ENCODE results near the gene VEZF1. TPM values are rescaled to one million over a fixed set of nuclear protein-coding genes. Genes with fewer than 3 reads are reported as not detected.

Gene VEZF1
- total and polyA plus RNA-seq, 10 donors, result 10.0 to 59.9 (median 50.8) TPM

- DNase-seq, result no peak
- Histone ChIP-seq H3K4me3 (no peak overlapping the region), H3K27me3 (replicated peaks in 1 of 7) (peaks cover 0 to 42% (median 0%) of the 10 kb centered on the region in 7 donors), H3K9me3 (no peaks in the 10 kb centered on the region), H3K27ac (no peak overlapping the region), H3K4me1 (peaks cover 0 to 50% (median 15%) of the 10 kb centered on the region in 6 donors), H3K36me3 (no peaks in the 10 kb centered on the region)
- TF ChIP-seq POLR2A (IDR thresholded peaks at IDR 0.05), result no peak
- no peak for TF ChIP-seq POLR2AphosphoS5 (IDR thresholded peaks at IDR 0.05)
- no peak for TF ChIP-seq CTCF (IDR thresholded peaks at IDR 0.05 in 8 of 11, conservative IDR thresholded peaks at IDR 0.05 in 3 of 11)
- intact Hi-C loops (cut with DNase I; ENCODE audit: low total_unique reads), result no loop called here
- WGBS, 5 donors, result 64 to 75% (median 66%) methylated on average over 4 of the region's 4 CpGs
Measured at GRCh38 chr17:57929386-57929785, 58.7 kb downstream of the VEZF1 start.

GRCh38 chr17:57928928-57929327 is 59.1 kb downstream of the VEZF1 start:
- H3K4me1 ChIP-seq, result peaks cover 0 to 50% (median 15%) of the 10 kb centered on the region in 6 donors
- peaks cover 0 to 47% (median 0%) of the 10 kb centered on the region in 7 donors for H3K27me3 ChIP-seq (replicated peaks in 1 of 7)
- H3K36me3 ChIP-seq, result no peaks in the 10 kb centered on the region
- H3K4me3 ChIP-seq, result no peak overlapping the region
- no peaks in the 10 kb centered on the region for H3K9me3 ChIP-seq
- TF ChIP-seq CTCF (IDR thresholded peaks at IDR 0.05 in 8 of 11, conservative IDR thresholded peaks at IDR 0.05 in 3 of 11), result no peak
- TF ChIP-seq POLR2AphosphoS5 (IDR thresholded peaks at IDR 0.05), result no peak
- no peak for TF ChIP-seq POLR2A (IDR thresholded peaks at IDR 0.05)
- no peak for DNase-seq
- no peak overlapping the region for H3K27ac ChIP-seq
- intact Hi-C loops (cut with DNase I; ENCODE audit: low total_unique reads), result no loop called here
- WGBS, 5 donors, result 72 to 88% (median 84%) methylated on average over 5 of the region's 5 CpGs

GRCh38 chr17:57927048-57927723 is 60.9 kb downstream of the VEZF1 start:
- Histone ChIP-seq H3K9me3 (no peaks in the 10 kb centered on the region), H3K4me1 (peaks cover 0 to 56% (median 15%) of the 10 kb centered on the region in 6 donors), H3K4me3 (no peak overlapping the region), H3K27me3 (replicated peaks in 1 of 7) (peaks cover 0 to 50% (median 0%) of the 10 kb centered on the region in 7 donors), H3K36me3 (no peaks in the 10 kb centered on the region), H3K27ac (peak overlapping the region in 1 of 8 donors; percentile 23)
- WGBS, 5 donors, result 63 to 79% (median 68%) methylated on average over 5 of the region's 5 CpGs
- TF ChIP-seq CTCF (IDR thresholded peaks at IDR 0.05 in 8 of 11, conservative IDR thresholded peaks at IDR 0.05 in 3 of 11) (no peak), POLR2A (IDR thresholded peaks at IDR 0.05) (no peak), POLR2AphosphoS5 (IDR thresholded peaks at IDR 0.05) (no peak)
- DNase-seq, result no peak
- intact Hi-C loops (cut with DNase I; ENCODE audit: low total_unique reads), result no loop called here

GRCh38 chr17:57926723-57927047 is 61.4 kb downstream of the VEZF1 start:
- 55 to 74% (median 62%) methylated on average over 7 of the region's 7 CpGs for WGBS, 5 donors
- H3K27ac ChIP-seq, result peak overlapping the region in 1 of 8 donors; percentile 23
- peaks cover 0 to 59% (median 16%) of the 10 kb centered on the region in 6 donors for H3K4me1 ChIP-seq

More at GRCh38 chr17:57926723-57927047, 61.4 kb downstream of the VEZF1 start:
- Histone ChIP-seq H3K9me3 (no peaks in the 10 kb centered on the region), H3K4me3 (no peak overlapping the region), H3K27me3 (replicated peaks in 1 of 7) (peaks cover 0 to 50% (median 0%) of the 10 kb centered on the region in 7 donors), H3K36me3 (no peaks in the 10 kb centered on the region)
- no peak for DNase-seq
- TF ChIP-seq POLR2AphosphoS5 (IDR thresholded peaks at IDR 0.05) (no peak), POLR2A (IDR thresholded peaks at IDR 0.05) (no peak), CTCF (IDR thresholded peaks at IDR 0.05 in 8 of 11, conservative IDR thresholded peaks at IDR 0.05 in 3 of 11) (no peak)
- intact Hi-C loops (cut with DNase I; ENCODE audit: low total_unique reads), result no loop called here

All from spleen (tissue), 11 donors.